Measurements from ENCODE around the gene CUL5. TPM values are rescaled to one million over a fixed set of nuclear protein-coding genes. Genes with fewer than 3 reads are reported as not detected.

CUL5 gene
- total RNA-seq, 1 donor from 2014 or later = 32.7 TPM

DNA sequence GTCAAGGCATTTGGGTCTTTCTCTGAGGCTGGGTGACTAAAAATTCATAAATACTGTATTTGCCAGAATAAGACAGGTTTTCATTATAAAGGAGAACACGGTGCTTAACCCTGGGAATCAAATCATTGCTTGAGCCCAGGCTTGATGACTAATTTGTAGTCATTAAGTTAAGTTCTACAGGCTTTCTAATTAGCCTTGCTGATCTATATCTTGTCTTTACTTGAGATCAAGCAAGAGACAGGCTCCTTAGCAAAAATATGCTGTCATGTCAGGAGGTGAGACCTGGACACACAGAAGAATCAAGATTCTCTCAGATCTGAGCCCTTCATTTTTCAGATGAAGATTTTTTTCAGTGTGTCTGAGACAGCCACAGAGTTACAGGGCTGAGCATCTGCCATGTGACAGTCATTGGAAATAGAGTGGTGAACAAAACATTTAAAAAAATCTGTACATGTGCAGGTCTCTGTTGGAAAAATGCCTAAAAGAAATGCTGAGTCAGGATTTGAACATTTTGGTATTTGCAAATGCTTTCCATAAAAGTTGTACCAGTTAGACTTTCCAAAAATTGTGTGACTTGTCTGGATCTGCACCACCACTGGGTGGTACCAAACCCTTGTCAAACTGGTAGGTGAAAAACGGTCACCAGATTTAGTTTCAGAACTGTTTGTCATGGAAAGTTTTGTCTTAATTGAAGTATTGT, 127.3 kb downstream of the CUL5 start:
- TF ChIP-seq, protein P1, sequence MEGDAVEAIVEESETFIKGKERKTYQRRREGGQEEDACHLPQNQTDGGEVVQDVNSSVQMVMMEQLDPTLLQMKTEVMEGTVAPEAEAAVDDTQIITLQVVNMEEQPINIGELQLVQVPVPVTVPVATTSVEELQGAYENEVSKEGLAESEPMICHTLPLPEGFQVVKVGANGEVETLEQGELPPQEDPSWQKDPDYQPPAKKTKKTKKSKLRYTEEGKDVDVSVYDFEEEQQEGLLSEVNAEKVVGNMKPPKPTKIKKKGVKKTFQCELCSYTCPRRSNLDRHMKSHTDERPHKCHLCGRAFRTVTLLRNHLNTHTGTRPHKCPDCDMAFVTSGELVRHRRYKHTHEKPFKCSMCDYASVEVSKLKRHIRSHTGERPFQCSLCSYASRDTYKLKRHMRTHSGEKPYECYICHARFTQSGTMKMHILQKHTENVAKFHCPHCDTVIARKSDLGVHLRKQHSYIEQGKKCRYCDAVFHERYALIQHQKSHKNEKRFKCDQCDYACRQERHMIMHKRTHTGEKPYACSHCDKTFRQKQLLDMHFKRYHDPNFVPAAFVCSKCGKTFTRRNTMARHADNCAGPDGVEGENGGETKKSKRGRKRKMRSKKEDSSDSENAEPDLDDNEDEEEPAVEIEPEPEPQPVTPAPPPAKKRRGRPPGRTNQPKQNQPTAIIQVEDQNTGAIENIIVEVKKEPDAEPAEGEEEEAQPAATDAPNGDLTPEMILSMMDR (IDR thresholded peaks at IDR 0.05; ENCODE audit: insufficient read depth, low read length, poor library complexity, severe bottlenecking) = no peak
- H3K36me3 ChIP-seq (ENCODE audit: control insufficient read depth, insufficient read depth, low read length) = no peaks in the 10 kb centered on the region
- no peak for DNase-seq (ENCODE audit: low read depth)
- H3K4me3 ChIP-seq (ENCODE audit: low read depth, low read length) = no peak overlapping the region
- H3K27me3 ChIP-seq (ENCODE audit: control insufficient read depth, insufficient read depth, low read length) = no peaks in the 10 kb centered on the region

DNA sequence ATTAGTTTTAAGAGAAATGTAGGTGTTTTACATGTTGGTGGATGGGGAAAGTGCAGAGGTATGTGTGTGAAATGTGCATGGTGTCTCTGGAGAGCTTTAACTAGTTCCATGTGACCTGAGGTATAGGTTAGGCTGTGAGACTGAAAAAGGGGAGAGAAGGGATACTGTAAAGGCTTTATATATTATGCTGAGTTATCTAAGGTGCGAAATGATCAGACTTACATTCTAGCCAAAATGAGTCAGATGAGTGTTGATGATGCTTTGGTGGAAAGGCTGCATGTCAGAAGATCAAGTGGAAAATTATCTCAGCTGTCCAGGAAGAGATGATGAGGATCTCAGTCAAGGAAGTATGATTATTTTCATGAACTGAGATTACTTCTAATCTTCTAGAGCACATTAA, 128.5 kb downstream of the CUL5 start:
- H3K36me3 ChIP-seq (ENCODE audit: control insufficient read depth, insufficient read depth, low read length) = no peaks in the 10 kb centered on the region
- H3K4me3 ChIP-seq (ENCODE audit: low read depth, low read length) = no peak overlapping the region
- H3K27me3 ChIP-seq (ENCODE audit: control insufficient read depth, insufficient read depth, low read length) = no peaks in the 10 kb centered on the region
- no peak for DNase-seq (ENCODE audit: low read depth)
- TF ChIP-seq, protein P1 (IDR thresholded peaks at IDR 0.05; ENCODE audit: insufficient read depth, low read length, poor library complexity, severe bottlenecking) = no peak

DNA sequence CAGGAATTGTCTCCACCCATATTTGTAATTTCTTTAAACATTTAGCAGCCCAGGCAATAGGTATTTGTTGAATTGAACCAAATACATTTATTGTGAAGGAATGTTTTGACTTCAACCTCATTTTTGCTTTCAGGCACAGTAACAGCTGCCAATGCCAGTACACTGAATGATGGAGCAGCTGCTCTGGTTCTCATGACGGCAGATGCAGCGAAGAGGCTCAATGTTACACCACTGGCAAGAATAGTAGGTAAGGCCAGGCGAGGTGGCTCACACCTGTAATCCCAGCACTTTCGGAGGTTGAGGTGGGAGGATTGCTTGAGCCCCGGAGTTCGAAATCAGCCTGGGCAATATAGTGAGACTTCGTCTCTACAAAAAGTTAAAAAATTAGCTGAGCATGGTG, 133.6 kb downstream of the CUL5 start:
- Histone ChIP-seq H3K27me3 (ENCODE audit: control insufficient read depth, insufficient read depth, low read length) (no peaks in the 10 kb centered on the region), H3K36me3 (ENCODE audit: control insufficient read depth, insufficient read depth, low read length) (no peaks in the 10 kb centered on the region), H3K4me3 (ENCODE audit: low read depth, low read length) (no peak overlapping the region)
- no peak for DNase-seq (ENCODE audit: low read depth)
- TF ChIP-seq, protein P1 (IDR thresholded peaks at IDR 0.05; ENCODE audit: insufficient read depth, low read length, poor library complexity, severe bottlenecking) = no peak

DNA sequence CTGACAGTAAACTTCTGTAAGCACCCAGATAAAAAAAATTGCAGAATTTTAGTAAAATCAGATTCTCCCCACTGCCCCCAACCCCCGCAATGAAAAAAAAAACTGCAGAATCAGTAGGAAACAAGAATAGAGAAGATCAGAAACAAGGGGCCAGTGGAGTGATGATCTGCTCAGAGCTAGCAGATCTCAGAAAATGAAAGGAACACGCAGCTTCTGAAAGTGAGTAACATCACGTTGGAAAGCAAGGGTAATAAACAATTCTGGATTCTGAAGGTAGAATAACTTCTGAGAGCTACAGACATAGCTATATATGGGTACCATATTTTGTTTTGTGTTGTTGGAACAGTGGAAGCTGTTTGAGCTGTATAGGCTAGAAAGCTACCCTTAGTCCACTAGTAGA, 135.9 kb downstream of the CUL5 start:
- H3K4me3 ChIP-seq (ENCODE audit: low read depth, low read length) = no peak overlapping the region
- no peaks in the 10 kb centered on the region for H3K36me3 ChIP-seq (ENCODE audit: control insufficient read depth, insufficient read depth, low read length)

DNA sequence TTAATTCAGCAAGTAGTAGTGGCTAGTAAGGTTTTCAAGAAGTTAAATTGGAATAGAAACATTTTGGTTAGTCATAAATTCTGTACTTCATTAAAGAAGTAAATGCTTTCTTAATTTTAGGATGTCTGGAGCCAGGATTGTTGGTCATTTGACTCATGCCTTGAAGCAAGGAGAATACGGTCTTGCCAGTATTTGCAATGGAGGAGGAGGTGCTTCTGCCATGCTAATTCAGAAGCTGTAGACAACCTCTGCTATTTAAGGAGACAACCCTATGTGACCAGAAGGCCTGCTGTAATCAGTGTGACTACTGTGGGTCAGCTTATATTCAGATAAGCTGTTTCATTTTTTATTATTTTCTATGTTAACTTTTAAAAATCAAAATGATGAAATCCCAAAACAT, 138.5 kb downstream of the CUL5 start:
- Histone ChIP-seq H3K36me3 (ENCODE audit: control insufficient read depth, insufficient read depth, low read length) (no peaks in the 10 kb centered on the region), H3K4me3 (ENCODE audit: low read depth, low read length) (no peak overlapping the region), H3K27me3 (ENCODE audit: control insufficient read depth, insufficient read depth, low read length) (no peaks in the 10 kb centered on the region)
- TF ChIP-seq, protein P1 (IDR thresholded peaks at IDR 0.05; ENCODE audit: insufficient read depth, low read length, poor library complexity, severe bottlenecking) = no peak
- DNase-seq (ENCODE audit: low read depth) = no peak

More for the DNA sequence above, 135.9 kb downstream of the CUL5 start:
- no peak for DNase-seq (ENCODE audit: low read depth)
- H3K27me3 ChIP-seq (ENCODE audit: control insufficient read depth, insufficient read depth, low read length) = no peaks in the 10 kb centered on the region
- TF ChIP-seq, protein P1 (IDR thresholded peaks at IDR 0.05; ENCODE audit: insufficient read depth, low read length, poor library complexity, severe bottlenecking) = no peak

DNA sequence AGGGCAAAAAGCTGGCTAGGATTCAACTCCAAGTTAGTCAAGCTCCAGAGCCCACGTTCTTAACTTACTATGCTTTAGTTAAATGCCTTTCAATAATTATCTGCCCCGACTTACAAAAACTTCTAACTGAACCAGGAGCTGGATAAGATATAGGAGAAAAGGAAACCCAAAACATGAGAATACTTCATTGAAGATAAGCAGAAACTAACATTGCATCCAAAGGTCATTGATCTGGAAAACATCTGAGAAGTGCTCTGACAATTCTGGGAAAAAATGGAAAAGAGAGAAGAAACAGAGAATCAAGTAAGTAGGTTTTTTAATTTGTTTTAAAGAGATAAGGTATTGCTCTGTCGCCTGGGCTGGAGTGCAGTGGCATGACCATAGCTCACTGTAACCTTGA, 139.9 kb downstream of the CUL5 start:
- TF ChIP-seq, protein P1 (IDR thresholded peaks at IDR 0.05; ENCODE audit: insufficient read depth, low read length, poor library complexity, severe bottlenecking) = no peak
- H3K36me3 ChIP-seq (ENCODE audit: control insufficient read depth, insufficient read depth, low read length) = no peaks in the 10 kb centered on the region
- DNase-seq (ENCODE audit: low read depth) = no peak

More for the DNA sequence above, 139.9 kb downstream of the CUL5 start:
- H3K27me3 ChIP-seq (ENCODE audit: control insufficient read depth, insufficient read depth, low read length) = no peaks in the 10 kb centered on the region
- H3K4me3 ChIP-seq (ENCODE audit: low read depth, low read length) = no peak overlapping the region
